Trophoblast cell (in vitro differentiated cells and primary cell): ENCODE measurements around the gene RPL29.

ENCODE experiments used
- DNase-seq, 2 donors: peaks; one replicate each; pipeline ENCODE4 v3.0.0-alpha.2; 2016
- H2AFZ ChIP-seq: 2 replicates; pipeline ENCODE4 v1.6.1; 2013; ENCODE audit warnings: low read length, moderate library complexity, mild to moderate bottlenecking; ENCODE audit not compliant: insufficient read depth, poor library complexity
- H2AK5ac ChIP-seq: 2 replicates; pipeline ENCODE4 v1.6.1; 2013; ENCODE audit warnings: mild to moderate bottlenecking, low read length
- H2BK120ac ChIP-seq: 2 replicates; pipeline ENCODE4 v1.6.1; 2013; ENCODE audit warnings: low read length, mild to moderate bottlenecking, moderate library complexity; ENCODE audit not compliant: insufficient read depth, poor library complexity
- H2BK12ac ChIP-seq: 2 replicates; pipeline ENCODE4 v1.6.1; 2013; ENCODE audit warnings: mild to moderate bottlenecking, low read length, moderate library complexity
- H2BK5ac ChIP-seq: 2 replicates; pipeline ENCODE4 v1.6.1; 2013; ENCODE audit warnings: low read length, low read depth, moderate library complexity, mild to moderate bottlenecking; ENCODE audit not compliant: poor library complexity
- H3K14ac ChIP-seq: 2 replicates; pipeline ENCODE4 v1.6.1; 2013; ENCODE audit warnings: mild to moderate bottlenecking, low read length
- H3K18ac ChIP-seq: 2 replicates; pipeline ENCODE4 v1.6.1; 2013; ENCODE audit warnings: mild to moderate bottlenecking, low read length
- H3K23ac ChIP-seq: 2 replicates; pipeline ENCODE4 v1.6.1; 2013; ENCODE audit warnings: low read length
- H3K27ac ChIP-seq: 2 replicates; pipeline ENCODE4 v1.5.1; 2013; ENCODE audit warnings: low read depth, mild to moderate bottlenecking, inconsistent platforms, low read length, moderate library complexity
- H3K27me3 ChIP-seq: 2 replicates; pipeline ENCODE4 v1.6.1; 2013; ENCODE audit warnings: inconsistent platforms, mild to moderate bottlenecking, low read length, moderate library complexity; ENCODE audit not compliant: insufficient read depth
- H3K36me3 ChIP-seq, 2 experiments: 1 replicate in 1 of 2; 2 replicates in 1 of 2; pipeline ENCODE4 v1.6.1; 2013; ENCODE audit warnings: low read length in 2 of 2, mild to moderate bottlenecking in 2 of 2, moderate library complexity in 1 of 2; ENCODE audit not compliant: insufficient read depth in 2 of 2, control insufficient read depth in 1 of 2
- H3K4ac ChIP-seq: 2 replicates; pipeline ENCODE4 v1.6.1; 2013; ENCODE audit warnings: low read depth, mild to moderate bottlenecking, low read length, moderate library complexity
- H3K4me1 ChIP-seq, 2 experiments: 1 replicate in 1 of 2; 2 replicates in 1 of 2; pipeline ENCODE4 v1.6.1; 2013; ENCODE audit warnings: low read length in 2 of 2, mild to moderate bottlenecking in 2 of 2, moderate library complexity in 1 of 2; ENCODE audit not compliant: insufficient read depth in 2 of 2, control insufficient read depth in 1 of 2
- H3K4me2 ChIP-seq: 2 replicates; pipeline ENCODE4 v1.6.1; 2013; ENCODE audit warnings: inconsistent platforms, mild to moderate bottlenecking, low read length, moderate library complexity
- H3K4me3 ChIP-seq: 2 replicates; pipeline ENCODE4 v1.5.1; 2013; ENCODE audit warnings: mild to moderate bottlenecking, low read depth, low read length, inconsistent platforms
- H3K79me1 ChIP-seq: one replicate; pipeline ENCODE4 v1.6.1; 2013; ENCODE audit warnings: low read length
- H3K79me2 ChIP-seq: 2 replicates; pipeline ENCODE4 v1.6.1; 2013; ENCODE audit warnings: low read length, mild to moderate bottlenecking; ENCODE audit not compliant: control insufficient read depth, insufficient read depth, poor library complexity
- H3K9ac ChIP-seq: 2 replicates; pipeline ENCODE4 v1.6.1; 2013; ENCODE audit warnings: mild to moderate bottlenecking, low read length
- H3K9me3 ChIP-seq: 2 replicates; pipeline ENCODE4 v1.6.1; 2013; ENCODE audit warnings: low read depth, mild to moderate bottlenecking, control low read depth, inconsistent platforms, low read length; ENCODE audit not compliant: insufficient read depth
- H4K12ac ChIP-seq: 2 replicates; pipeline ENCODE4 v1.6.1; 2013; ENCODE audit warnings: low read depth, mild to moderate bottlenecking, low read length, moderate library complexity
- H4K8ac ChIP-seq: 2 replicates; pipeline ENCODE4 v1.6.1; 2013; ENCODE audit warnings: low read depth, mild to moderate bottlenecking, low read length, moderate library complexity
- H4K91ac ChIP-seq: one replicate; pipeline ENCODE4 v1.6.1; 2013; ENCODE audit warnings: low read depth, mild to moderate bottlenecking, low read length, moderate library complexity
- WGBS: extraction: QIAGEN DNeasy Blood & Tissue Kit; methylation state at CpG from one replicate; pipeline ENCODE4 v1.1.7; 2013; ENCODE audit warnings: missing lambda C conversion rate; ENCODE audit not compliant: insufficient read length, insufficient coverage; ENCODE audit errors: extremely low coverage; 5-methylcytosine and 5-hydroxymethylcytosine counted together

Gene RPL29

DNA sequence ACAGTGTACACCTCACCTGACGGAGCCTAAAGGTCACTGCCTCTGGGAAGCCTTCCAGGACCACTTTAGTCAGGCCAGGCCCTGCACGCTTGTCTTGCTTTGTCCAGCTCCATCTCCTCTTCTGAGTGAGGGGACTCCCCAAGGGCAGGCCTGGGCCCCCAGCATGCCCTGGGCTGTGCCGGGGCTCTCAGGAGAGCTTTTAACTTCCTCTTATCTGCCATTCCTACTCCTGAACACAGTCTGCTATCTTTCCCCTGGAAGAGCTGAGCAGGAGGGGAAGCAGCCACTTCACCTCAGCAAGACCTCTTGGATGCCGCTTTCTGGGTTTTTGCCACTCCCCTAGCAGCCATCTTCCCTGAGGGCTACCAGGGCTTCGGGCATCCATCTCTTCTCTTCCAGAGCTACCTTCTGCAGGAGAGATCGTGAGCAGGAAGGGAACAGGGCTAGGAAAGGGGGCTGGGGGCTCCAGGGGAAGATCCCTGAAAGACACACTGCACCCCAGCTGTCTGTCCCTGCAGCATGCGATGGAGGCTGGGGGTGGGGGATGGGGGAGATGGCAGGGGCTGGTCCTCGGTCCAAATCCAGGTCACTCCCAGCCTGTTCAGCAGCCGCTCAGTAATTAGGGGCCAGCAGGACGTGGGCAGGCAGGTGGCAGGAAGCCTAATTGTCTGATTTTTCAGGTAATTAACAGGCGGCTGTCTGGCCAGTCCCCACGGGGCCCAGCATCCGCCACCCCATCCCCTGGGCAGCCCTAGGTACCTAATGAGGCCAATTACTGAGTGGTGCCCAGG, 19.9 kb upstream of the RPL29 start:
- Histone ChIP-seq H3K23ac (no peak overlapping the region), H3K9ac (no peak overlapping the region), H4K91ac (no peak overlapping the region), H3K9me3 (no peaks in the 10 kb centered on the region), H3K4me2 (no peak overlapping the region), H3K18ac (no peak overlapping the region), H3K27ac (no peak overlapping the region), H3K27me3 (no peaks in the 10 kb centered on the region), H3K4me1 (no peaks in the 10 kb centered on the region), H2BK12ac (no peak overlapping the region), H3K79me2 (no peaks in the 10 kb centered on the region), H3K79me1 (no peaks in the 10 kb centered on the region), H3K4me3 (no peak overlapping the region), H4K12ac (no peak overlapping the region), H2AFZ (no peak overlapping the region), H4K8ac (no peak overlapping the region), H3K14ac (no peak overlapping the region), H3K4ac (no peak overlapping the region), H2AK5ac (no peak overlapping the region), H2BK120ac (no peak overlapping the region), H3K36me3 (no peaks in the 10 kb centered on the region), H2BK5ac (no peak overlapping the region)
- no peak for DNase-seq
- no CpG with 5 or more reads among the region's 13 CpGs for WGBS

DNA sequence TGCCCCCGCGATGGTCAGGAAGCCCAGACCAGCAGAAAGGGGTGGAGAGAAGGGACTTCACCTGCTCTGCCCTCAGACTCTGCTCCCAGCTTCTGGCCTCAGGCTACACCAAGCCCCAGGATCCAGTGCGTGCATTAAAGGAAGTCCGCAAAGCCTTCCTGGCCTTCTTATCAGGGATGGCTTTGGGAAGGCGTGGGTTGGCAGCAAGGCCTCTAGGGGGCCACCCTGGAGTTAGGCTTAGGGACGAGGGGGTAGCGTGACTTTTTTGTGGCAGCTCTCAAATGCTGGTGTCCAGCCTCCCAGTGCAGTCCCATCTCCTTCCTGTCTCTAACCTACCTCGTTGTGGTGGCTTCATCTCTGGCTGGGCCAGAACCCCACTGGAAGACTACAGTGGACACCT, 18.9 kb upstream of the RPL29 start:
- Histone ChIP-seq H4K8ac (no peak overlapping the region), H3K36me3 (no peaks in the 10 kb centered on the region), H3K4ac (no peak overlapping the region), H2BK120ac (no peak overlapping the region), H3K4me2 (no peak overlapping the region), H3K14ac (no peak overlapping the region), H2AFZ (peak overlapping the region; percentile 1), H2BK5ac (no peak overlapping the region), H3K27me3 (no peaks in the 10 kb centered on the region), H3K79me1 (no peaks in the 10 kb centered on the region), H3K4me1 (no peaks in the 10 kb centered on the region), H2AK5ac (no peak overlapping the region), H3K79me2 (no peaks in the 10 kb centered on the region), H4K91ac (no peak overlapping the region), H3K18ac (no peak overlapping the region), H3K23ac (no peak overlapping the region), H2BK12ac (no peak overlapping the region), H3K9ac (no peak overlapping the region), H3K27ac (no peak overlapping the region), H3K9me3 (no peaks in the 10 kb centered on the region), H3K4me3 (no peak overlapping the region), H4K12ac (no peak overlapping the region)
- DNase-seq = no peak
- WGBS = no CpG with 5 or more reads among the region's 8 CpGs

DNA sequence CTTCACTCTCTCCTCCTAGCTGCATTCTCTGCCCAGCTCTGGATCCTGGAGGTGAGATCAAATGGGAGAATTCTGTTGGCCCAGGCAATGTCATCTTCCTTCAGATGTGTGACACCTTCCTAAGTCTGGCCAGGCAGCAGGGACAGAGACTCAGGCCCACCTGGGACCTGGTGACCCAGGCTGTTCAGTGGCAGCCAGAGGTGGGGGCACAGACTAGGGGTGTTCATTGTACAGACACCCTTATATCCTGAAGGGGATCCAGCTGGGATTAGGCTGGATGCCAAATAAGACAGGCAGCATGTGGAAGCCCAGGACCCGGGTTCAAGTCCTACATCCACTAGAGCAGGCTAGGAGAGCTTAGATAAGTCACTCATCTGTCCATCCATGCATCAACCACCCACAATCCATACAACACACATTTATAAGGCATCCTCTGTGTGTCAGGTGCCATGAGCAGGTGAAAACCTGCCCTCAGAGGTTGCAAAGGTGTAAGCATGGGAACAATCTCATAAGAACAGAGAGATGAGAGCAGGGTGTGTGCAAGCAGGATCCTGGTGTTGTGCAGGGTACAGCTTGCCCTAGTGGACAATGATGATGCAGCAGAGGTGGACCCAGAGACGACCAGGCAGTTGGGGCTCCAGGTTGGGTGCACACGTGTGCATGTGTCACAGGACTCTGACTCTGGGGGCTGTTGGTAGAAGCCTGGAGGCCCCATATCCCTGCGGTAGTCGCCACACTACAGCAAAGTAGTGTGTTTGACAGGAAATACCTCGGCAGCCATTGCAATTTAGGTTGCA, 18.3 kb upstream of the RPL29 start:
- Histone ChIP-seq H2AFZ (no peak overlapping the region), H2BK5ac (no peak overlapping the region)

DNA sequence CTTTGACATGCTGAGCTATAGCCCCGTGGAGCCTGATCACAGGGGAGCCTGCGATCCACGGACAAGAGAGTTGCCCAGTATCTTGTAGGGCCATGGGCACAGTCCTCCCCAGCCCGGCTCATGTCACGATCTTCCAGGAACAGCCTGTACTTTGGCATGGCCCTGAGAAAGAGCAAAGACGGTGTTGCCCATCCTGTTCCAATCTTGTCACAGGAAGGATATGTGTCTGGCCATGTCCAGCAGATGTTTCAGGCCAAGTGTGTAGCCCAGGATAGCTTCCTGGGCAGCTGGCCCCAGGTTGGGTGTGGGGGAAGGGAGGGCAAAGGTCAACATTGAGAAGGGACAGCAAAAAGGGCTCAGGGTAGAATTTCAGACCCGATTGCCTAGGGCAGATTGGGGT, 17.0 kb upstream of the RPL29 start:
- DNase-seq = no peak
- H3K4me3 ChIP-seq = no peak overlapping the region
- no peak overlapping the region for H3K4ac ChIP-seq
- no peak overlapping the region for H2BK12ac ChIP-seq
- no peak overlapping the region for H3K27ac ChIP-seq
- H4K91ac ChIP-seq = no peak overlapping the region
- H3K4me1 ChIP-seq = no peaks in the 10 kb centered on the region
- no peak overlapping the region for H2AFZ ChIP-seq
- H3K18ac ChIP-seq = no peak overlapping the region
- H2BK5ac ChIP-seq = no peak overlapping the region
- no peak overlapping the region for H2AK5ac ChIP-seq
- no peak overlapping the region for H3K14ac ChIP-seq
- H3K36me3 ChIP-seq = no peaks in the 10 kb centered on the region
- no peak overlapping the region for H3K4me2 ChIP-seq
- no peaks in the 10 kb centered on the region for H3K79me1 ChIP-seq
- H4K12ac ChIP-seq = no peak overlapping the region
- WGBS = no CpG with 5 or more reads among the region's 7 CpGs
- H3K27me3 ChIP-seq = no peaks in the 10 kb centered on the region
- no peak overlapping the region for H2BK120ac ChIP-seq
- no peak overlapping the region for H4K8ac ChIP-seq
- no peak overlapping the region for H3K23ac ChIP-seq
- no peaks in the 10 kb centered on the region for H3K79me2 ChIP-seq
- no peaks in the 10 kb centered on the region for H3K9me3 ChIP-seq
- H3K9ac ChIP-seq = no peak overlapping the region

More for the DNA sequence above, 18.3 kb upstream of the RPL29 start:
- Histone ChIP-seq H2BK120ac (no peak overlapping the region), H4K12ac (no peak overlapping the region), H4K8ac (no peak overlapping the region), H3K9me3 (no peaks in the 10 kb centered on the region), H2BK12ac (no peak overlapping the region), H3K18ac (no peak overlapping the region), H4K91ac (no peak overlapping the region), H3K23ac (no peak overlapping the region), H3K4ac (no peak overlapping the region), H2AK5ac (no peak overlapping the region), H3K27ac (no peak overlapping the region), H3K4me2 (no peak overlapping the region), H3K4me1 (no peaks in the 10 kb centered on the region), H3K4me3 (no peak overlapping the region), H3K79me1 (no peaks in the 10 kb centered on the region), H3K9ac (no peak overlapping the region), H3K14ac (no peak overlapping the region), H3K36me3 (no peaks in the 10 kb centered on the region), H3K79me2 (no peaks in the 10 kb centered on the region), H3K27me3 (no peaks in the 10 kb centered on the region)
- DNase-seq = no peak
- WGBS = no CpG with 5 or more reads among the region's 6 CpGs
